ENCODE data around the gene IL17D. TPM values are rescaled to one million over a fixed set of nuclear protein-coding genes. Genes with fewer than 3 reads are reported as not detected.

Gene IL17D
- total RNA-seq, 4 donors from 2014 or later, result 1.4 to 7.2 (median 4.2) TPM

- Histone ChIP-seq H3K27me3 (no peaks in the 10 kb centered on the region), H3K4me1 (no peaks in the 10 kb centered on the region), H3K9me3 (no peaks in the 10 kb centered on the region), H3K27ac (no peak overlapping the region), H3K36me3 (peaks cover 0 to 49% of the 10 kb centered on the region in 2 donors), H3K4me3 (no peak overlapping the region)
- ATAC-seq, result no peak
- TF ChIP-seq POLR2A (IDR thresholded peaks at IDR 0.05) (no peak), EP300 (IDR thresholded peaks at IDR 0.05) (no peak), POLR2AphosphoS5 (IDR thresholded peaks at IDR 0.05) (no peak)
- TF ChIP-seq, protein P1, sequence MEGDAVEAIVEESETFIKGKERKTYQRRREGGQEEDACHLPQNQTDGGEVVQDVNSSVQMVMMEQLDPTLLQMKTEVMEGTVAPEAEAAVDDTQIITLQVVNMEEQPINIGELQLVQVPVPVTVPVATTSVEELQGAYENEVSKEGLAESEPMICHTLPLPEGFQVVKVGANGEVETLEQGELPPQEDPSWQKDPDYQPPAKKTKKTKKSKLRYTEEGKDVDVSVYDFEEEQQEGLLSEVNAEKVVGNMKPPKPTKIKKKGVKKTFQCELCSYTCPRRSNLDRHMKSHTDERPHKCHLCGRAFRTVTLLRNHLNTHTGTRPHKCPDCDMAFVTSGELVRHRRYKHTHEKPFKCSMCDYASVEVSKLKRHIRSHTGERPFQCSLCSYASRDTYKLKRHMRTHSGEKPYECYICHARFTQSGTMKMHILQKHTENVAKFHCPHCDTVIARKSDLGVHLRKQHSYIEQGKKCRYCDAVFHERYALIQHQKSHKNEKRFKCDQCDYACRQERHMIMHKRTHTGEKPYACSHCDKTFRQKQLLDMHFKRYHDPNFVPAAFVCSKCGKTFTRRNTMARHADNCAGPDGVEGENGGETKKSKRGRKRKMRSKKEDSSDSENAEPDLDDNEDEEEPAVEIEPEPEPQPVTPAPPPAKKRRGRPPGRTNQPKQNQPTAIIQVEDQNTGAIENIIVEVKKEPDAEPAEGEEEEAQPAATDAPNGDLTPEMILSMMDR (IDR thresholded peaks at IDR 0.05), result no peak
- WGBS, 2 donors (ENCODE audit: low coverage in 1 of 2), result 68 to 79% methylated on average over 3 to 4 of the region's 4 CpGs
Observed at GRCh38 chr13:20686863-20687579, 16.5 kb upstream of the IL17D start.

- Histone ChIP-seq H3K4me3 (no peak overlapping the region), H3K27me3 (no peaks in the 10 kb centered on the region), H3K36me3 (peaks cover 0 to 39% of the 10 kb centered on the region in 2 donors), H3K27ac (no peak overlapping the region), H3K9me3 (no peaks in the 10 kb centered on the region), H3K4me1 (no peaks in the 10 kb centered on the region)
- 97 to 100% methylated on average over 3 of the region's 3 CpGs for WGBS, 2 donors (ENCODE audit: low coverage in 1 of 2)
- no peak for ATAC-seq
- TF ChIP-seq POLR2AphosphoS5 (IDR thresholded peaks at IDR 0.05) (no peak), POLR2A (IDR thresholded peaks at IDR 0.05) (no peak), EP300 (IDR thresholded peaks at IDR 0.05) (no peak)
- TF ChIP-seq, protein P1 (IDR thresholded peaks at IDR 0.05), result no peak
Observed at GRCh38 chr13:20689291-20689690, 14.2 kb upstream of the IL17D start.

DNA sequence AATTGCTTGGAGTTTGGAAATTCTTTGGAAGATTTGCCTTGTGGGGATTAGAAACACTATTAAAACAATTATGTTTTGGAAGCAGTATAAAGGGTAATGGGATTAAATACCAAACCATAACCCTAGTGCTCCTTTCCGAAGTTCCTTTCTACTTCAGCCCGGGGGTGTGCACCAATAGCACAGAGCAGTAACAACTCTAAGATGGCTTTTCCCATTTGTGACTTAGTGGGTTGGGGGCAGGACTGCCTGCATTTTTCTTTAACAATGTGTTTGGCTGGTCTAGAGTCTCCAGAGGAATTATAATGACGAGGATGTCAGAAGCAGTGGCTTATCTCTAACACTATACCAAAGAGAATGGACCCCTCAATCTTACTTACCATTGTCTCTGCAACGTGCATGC is 11.9 kb upstream of the IL17D start:
- WGBS, 2 donors (ENCODE audit: low coverage in 1 of 2), result 29 to 75% methylated on average over 2 to 4 of the region's 4 CpGs
- Histone ChIP-seq H3K9me3 (no peaks in the 10 kb centered on the region), H3K4me1 (no peaks in the 10 kb centered on the region), H3K27me3 (no peaks in the 10 kb centered on the region), H3K27ac (no peak overlapping the region), H3K4me3 (no peak overlapping the region), H3K36me3 (peaks cover 0 to 38% of the 10 kb centered on the region in 2 donors)
- TF ChIP-seq POLR2AphosphoS5 (IDR thresholded peaks at IDR 0.05) (no peak), POLR2A (IDR thresholded peaks at IDR 0.05) (no peak), EP300 (IDR thresholded peaks at IDR 0.05) (no peak)
- TF ChIP-seq, protein P1 (IDR thresholded peaks at IDR 0.05), result no peak
- ATAC-seq, result no peak

- TF ChIP-seq EP300 (IDR thresholded peaks at IDR 0.05) (no peak), POLR2AphosphoS5 (IDR thresholded peaks at IDR 0.05) (no peak), POLR2A (IDR thresholded peaks at IDR 0.05) (no peak)
- TF ChIP-seq, protein P1 (IDR thresholded peaks at IDR 0.05), result no peak
- 68 to 94% methylated on average over 4 of the region's 4 CpGs for WGBS, 2 donors (ENCODE audit: low coverage in 1 of 2)
- no peak for ATAC-seq
Observed at GRCh38 chr13:20696073-20696472, 7.4 kb upstream of the IL17D start.

DNA sequence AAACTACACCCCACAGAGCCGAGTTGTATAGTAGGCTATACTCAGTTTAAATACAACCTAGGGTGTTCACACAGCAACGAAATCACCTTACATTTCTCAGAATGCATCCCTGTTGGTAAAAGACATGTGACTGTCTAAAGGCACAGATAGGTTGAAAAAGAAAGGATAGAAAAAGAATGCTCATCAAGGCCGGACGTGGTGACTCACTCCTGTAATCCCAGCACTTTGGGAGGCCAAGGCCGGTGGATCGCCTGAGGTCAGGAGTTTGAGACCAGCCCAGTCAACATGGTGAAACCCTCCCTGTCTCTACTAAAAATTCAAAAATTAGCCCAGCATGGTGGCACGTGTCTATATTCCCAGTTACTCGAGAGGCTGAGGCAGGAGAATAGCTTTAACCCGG is 3.8 kb upstream of the IL17D start:
- Histone ChIP-seq H3K4me3 (no peak overlapping the region), H3K4me1 (peaks cover 0 to 22% (median 4%) of the 10 kb centered on the region in 3 donors), H3K9me3 (no peaks in the 10 kb centered on the region), H3K27me3 (no peaks in the 10 kb centered on the region), H3K36me3 (no peaks in the 10 kb centered on the region), H3K27ac (no peak overlapping the region)
- 89 to 93% methylated on average over 7 to 9 of the region's 9 CpGs for WGBS, 2 donors (ENCODE audit: low coverage in 1 of 2)
- TF ChIP-seq, protein P1 (IDR thresholded peaks at IDR 0.05), result no peak
- no peak for TF ChIP-seq POLR2A (IDR thresholded peaks at IDR 0.05)
- TF ChIP-seq EP300 (IDR thresholded peaks at IDR 0.05), result no peak
- TF ChIP-seq POLR2AphosphoS5 (IDR thresholded peaks at IDR 0.05), result no peak
- no peak for ATAC-seq

More at GRCh38 chr13:20696073-20696472, 7.4 kb upstream of the IL17D start:
- H3K27ac ChIP-seq, result no peak overlapping the region
- peaks cover 0 to 14% of the 10 kb centered on the region in 2 donors for H3K36me3 ChIP-seq
- no peak overlapping the region for H3K4me3 ChIP-seq
- H3K27me3 ChIP-seq, result no peaks in the 10 kb centered on the region
- H3K4me1 ChIP-seq, result no peaks in the 10 kb centered on the region
- no peaks in the 10 kb centered on the region for H3K9me3 ChIP-seq
